Keratinocyte (primary cell): Measurements from ENCODE around the gene TXNDC12. TPM values are rescaled to one million over a fixed set of nuclear protein-coding genes. Genes with fewer than 3 reads are reported as not detected.

ENCODE experiments used
- DNase-seq: peaks from one replicate; pipeline ENCODE4 v3.0.0-alpha.2; 2011; ENCODE audit warnings: low read depth, missing footprints, low spot score
- FAIRE-seq: peaks from 2 replicates; lab custom pipeline; 2011; peaks lifted over from hg19 to GRCh38; lab: Jason Lieb, UNC
- H2AFZ ChIP-seq: 2 replicates; pipeline ENCODE4 v1.6.0; 2012; ENCODE audit warnings: low read length, control low read depth, inconsistent platforms; ENCODE audit not compliant: control insufficient read depth
- H3K27ac ChIP-seq: 2 replicates; pipeline ENCODE4 v1.5.1; 2011; ENCODE audit warnings: low read length; ENCODE audit not compliant: control insufficient read depth, insufficient read depth
- H3K27me3 ChIP-seq: 3 replicates; pipeline ENCODE4 v1.6.0; 2011; ENCODE audit warnings: low read length; ENCODE audit not compliant: control insufficient read depth, insufficient read depth; ENCODE audit errors: extremely low read depth
- H3K36me3 ChIP-seq, 2 experiments: 2 replicates in 1 of 2; 3 replicates in 1 of 2; pipeline ENCODE4 v1.5.1; 2011; ENCODE audit warnings: low read length in 2 of 2, mild to moderate bottlenecking in 1 of 2; ENCODE audit not compliant: control insufficient read depth in 2 of 2, insufficient read depth in 2 of 2; ENCODE audit errors: extremely low read depth in 1 of 2
- H3K4me1 ChIP-seq: 3 replicates; pipeline ENCODE4 v1.5.1; 2011; ENCODE audit warnings: low read length; ENCODE audit not compliant: control insufficient read depth, insufficient read depth; ENCODE audit errors: extremely low read depth
- H3K4me2 ChIP-seq: 3 replicates; pipeline ENCODE4 v1.6.0; 2011; ENCODE audit warnings: low read depth, low read length; ENCODE audit not compliant: control insufficient read depth, insufficient read depth; ENCODE audit errors: extremely low read depth
- H3K4me3 ChIP-seq, 3 experiments: fragments of 200-600 bp in 1 of 3; sonication (generic) in 1 of 3; 2 replicates in 2 of 3; 3 replicates in 1 of 3; pipeline ENCODE4 v1.5.1; 2011 to 2016; ENCODE audit warnings: low read length in 3 of 3, mild to moderate bottlenecking in 3 of 3, control low read depth in 2 of 3, inconsistent platforms in 1 of 3, low read depth in 1 of 3, mixed read lengths in 1 of 3, mixed run types in 1 of 3, moderate library complexity in 1 of 3; ENCODE audit not compliant: control insufficient read depth in 2 of 3, insufficient read depth in 2 of 3; ENCODE audit errors: extremely low read depth in 1 of 3
- H3K79me2 ChIP-seq: 2 replicates; pipeline ENCODE4 v1.6.0; 2012; ENCODE audit warnings: low read length; ENCODE audit not compliant: control insufficient read depth, insufficient read depth
- H3K9ac ChIP-seq: 3 replicates; pipeline ENCODE4 v1.6.0; 2011; ENCODE audit warnings: low read length; ENCODE audit not compliant: control insufficient read depth, insufficient read depth; ENCODE audit errors: extremely low read depth
- H3K9me1 ChIP-seq: 3 replicates; pipeline ENCODE4 v1.6.0; 2011; ENCODE audit warnings: low read length; ENCODE audit not compliant: control insufficient read depth, insufficient read depth; ENCODE audit errors: extremely low read depth
- H3K9me3 ChIP-seq: 2 replicates; pipeline ENCODE4 v1.5.1; 2012; ENCODE audit warnings: low read depth, low read length; ENCODE audit not compliant: control insufficient read depth
- H4K20me1 ChIP-seq: 3 replicates; pipeline ENCODE4 v1.6.0; 2011; ENCODE audit warnings: low read length; ENCODE audit not compliant: control insufficient read depth, insufficient read depth; ENCODE audit errors: extremely low read depth
- EZH2 ChIP-seq: IDR thresholded peaks from one replicate; pipeline ENCODE4 v1.6.1; 2012; ENCODE audit warnings: inconsistent platforms, mild to moderate bottlenecking, low read length, moderate library complexity
- dilution Hi-C: fragments of 300-500 bp; cut with MboI; formaldehyde crosslinking; loops from one replicate; pipeline ENCODE4 v1.7.0; 2020; ENCODE audit warnings: low sequenced_read_pairs; ENCODE audit not compliant: extremely low pct_ligation_motif_present
- polyA plus RNA-seq, 5 experiments: library from polyadenylated mRNA; depleted of rRNA in 3 of 5; stranded (reverse) in 3 of 5; stranded (forward) in 1 of 5; unstranded in 1 of 5; fragments of >200 nt; gene quantifications; 1 replicate in 1 of 5; 2 replicates in 3 of 5; 3 replicates in 1 of 5; pipeline versions ENCODE4 v1.2.1 to v1.2.3, GENCODE V29; 2011 to 2012; ENCODE audit warnings: missing spikeins in 2 of 5, low read depth in 1 of 5, low replicate concordance in 1 of 5
- small RNA-seq, 3 experiments: library from RNA; depleted of rRNA; stranded (forward); fragments of <200 nt; gene quantifications; one replicate each; pipeline ENCODE3, GENCODE V24; 2012; ENCODE audit warnings: low read depth in 3 of 3, low replicate concordance in 1 of 3; ENCODE audit not compliant: insufficient read length in 3 of 3
- TF ChIP-seq, protein P1 (sequence below), 3 experiments: IDR thresholded peaks in 1 of 3; conservative IDR thresholded peaks in 1 of 3; optimal IDR thresholded peaks in 1 of 3; 2 replicates in 2 of 3; 3 replicates in 1 of 3; pipeline versions ENCODE3 to v1.5.1; 2011; ENCODE audit warnings: low read length in 3 of 3, mild to moderate bottlenecking in 3 of 3, moderate library complexity in 2 of 3, control low read depth in 1 of 3, inconsistent platforms in 1 of 3; ENCODE audit not compliant: insufficient read depth in 2 of 3; ENCODE audit errors: extremely low read depth in 1 of 3

The TXNDC12 gene
- polyA plus RNA-seq, 1 donor (not counting 4 experiments of a cell fraction or from before 2014, with no cell fraction given) = 28.2 TPM

DNA sequence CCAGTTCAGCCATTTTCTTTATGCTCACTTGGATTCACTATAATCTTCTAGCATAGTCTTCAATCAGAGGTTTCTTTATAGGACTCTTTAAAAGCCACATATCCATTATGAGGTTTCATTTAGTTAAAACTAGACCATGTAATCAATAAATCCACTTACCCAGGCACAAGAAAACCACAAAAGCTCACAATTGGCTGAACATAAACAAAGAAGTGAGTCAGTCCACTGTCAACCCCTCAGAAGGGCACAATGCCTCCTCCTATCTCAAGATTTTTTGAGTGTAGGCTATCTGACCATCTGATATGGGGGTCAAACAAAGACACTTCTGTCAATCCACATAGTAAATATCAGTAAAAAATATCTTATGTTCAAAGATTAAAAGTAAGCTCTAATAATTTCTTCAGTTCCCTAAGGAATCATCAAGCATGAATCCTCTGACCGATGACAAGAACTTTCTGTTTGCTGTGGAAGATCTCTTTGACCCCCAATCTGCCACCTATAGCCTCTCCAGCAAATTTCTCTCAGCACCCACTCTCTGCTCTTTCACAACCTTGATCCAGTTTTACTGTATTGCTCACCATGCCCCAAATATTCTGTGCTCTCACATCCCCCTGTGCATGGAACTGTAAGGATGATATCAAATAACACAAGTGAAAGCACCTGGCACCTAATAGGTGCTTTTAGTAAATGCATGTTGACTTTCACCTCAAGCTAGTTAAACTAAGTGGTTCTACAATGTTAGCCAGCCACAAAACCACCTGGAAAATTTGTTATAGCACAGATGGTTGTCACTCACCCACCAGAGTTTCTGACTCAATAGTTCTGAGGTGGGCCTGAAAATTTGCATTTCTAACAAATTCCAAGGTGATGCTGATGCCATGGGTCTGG is 81.2 kb downstream of the TXNDC12 start:
- no peak for FAIRE-seq
- Histone ChIP-seq H3K4me1 (no peaks in the 10 kb centered on the region), H3K27ac (no peak overlapping the region), H2AFZ (no peak overlapping the region), H4K20me1 (no peaks in the 10 kb centered on the region), H3K4me2 (no peak overlapping the region), H3K4me3 (no peak overlapping the region), H3K36me3 (peaks cover 0 to 3% of the 10 kb centered on the region in 2 experiments), H3K79me2 (no peaks in the 10 kb centered on the region), H3K9ac (no peak overlapping the region), H3K9me3 (no peaks in the 10 kb centered on the region), H3K27me3 (no peaks in the 10 kb centered on the region), H3K9me1 (no peaks in the 10 kb centered on the region)
- dilution Hi-C loops = no loop called here
- TF ChIP-seq EZH2 = no peak
- TF ChIP-seq, protein P1, sequence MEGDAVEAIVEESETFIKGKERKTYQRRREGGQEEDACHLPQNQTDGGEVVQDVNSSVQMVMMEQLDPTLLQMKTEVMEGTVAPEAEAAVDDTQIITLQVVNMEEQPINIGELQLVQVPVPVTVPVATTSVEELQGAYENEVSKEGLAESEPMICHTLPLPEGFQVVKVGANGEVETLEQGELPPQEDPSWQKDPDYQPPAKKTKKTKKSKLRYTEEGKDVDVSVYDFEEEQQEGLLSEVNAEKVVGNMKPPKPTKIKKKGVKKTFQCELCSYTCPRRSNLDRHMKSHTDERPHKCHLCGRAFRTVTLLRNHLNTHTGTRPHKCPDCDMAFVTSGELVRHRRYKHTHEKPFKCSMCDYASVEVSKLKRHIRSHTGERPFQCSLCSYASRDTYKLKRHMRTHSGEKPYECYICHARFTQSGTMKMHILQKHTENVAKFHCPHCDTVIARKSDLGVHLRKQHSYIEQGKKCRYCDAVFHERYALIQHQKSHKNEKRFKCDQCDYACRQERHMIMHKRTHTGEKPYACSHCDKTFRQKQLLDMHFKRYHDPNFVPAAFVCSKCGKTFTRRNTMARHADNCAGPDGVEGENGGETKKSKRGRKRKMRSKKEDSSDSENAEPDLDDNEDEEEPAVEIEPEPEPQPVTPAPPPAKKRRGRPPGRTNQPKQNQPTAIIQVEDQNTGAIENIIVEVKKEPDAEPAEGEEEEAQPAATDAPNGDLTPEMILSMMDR (optimal IDR thresholded peaks at IDR 0.05 in 1 of 3, IDR thresholded peaks at IDR 0.05 in 1 of 3, conservative IDR thresholded peaks at IDR 0.05 in 1 of 3; ENCODE audit: extremely low read depth in 1 of 3, insufficient read depth in 2 of 3, low read length in 3 of 3) = no peak
- no peak for DNase-seq

Small RNAs within 50 kb of the gene (small RNA-seq; reads per million reads assigned to genes)
- gene RN7SL290P (0 reads per million in 3 experiments), gene RNA5SP48 (0 to 1.3 (median 0.25) reads per million in 3 experiments)

Other genes with a start within 250 kb of the TXNDC12 start
- gene NRDC, start 176.5 kb downstream of the TXNDC12 start, polyA plus RNA-seq = 100 to 183 TPM (median 149 TPM) in 3 replicates
- 1.2 to 4.7 TPM (median 2.6 TPM) in 3 replicates for gene RAB3B, start 64.5 kb downstream of the TXNDC12 start, polyA plus RNA-seq
- 7.4 to 11.9 TPM (median 8.1 TPM) in 3 replicates for gene KTI12, start 21.4 kb downstream of the TXNDC12 start, polyA plus RNA-seq
- 31.8 to 55.4 TPM (median 35.8 TPM) in 3 replicates for gene BTF3L4, start 1.1 kb upstream of the TXNDC12 start, polyA plus RNA-seq
- 17.1 to 27.7 TPM (median 25.4 TPM) in 3 replicates for gene ZFYVE9, start 86.9 kb upstream of the TXNDC12 start, polyA plus RNA-seq